CD4-positive, alpha-beta T cell treated with Interleukin-1 beta for 1 hour (primary cell): Measurements from ENCODE around the gene MT1H.

ENCODE experiments used
- DNase-seq, 2 donors: peaks; one replicate each; pipeline ENCODE4 v3.0.0-alpha.2; 2020 to 2022

The MT1H gene

DNA sequence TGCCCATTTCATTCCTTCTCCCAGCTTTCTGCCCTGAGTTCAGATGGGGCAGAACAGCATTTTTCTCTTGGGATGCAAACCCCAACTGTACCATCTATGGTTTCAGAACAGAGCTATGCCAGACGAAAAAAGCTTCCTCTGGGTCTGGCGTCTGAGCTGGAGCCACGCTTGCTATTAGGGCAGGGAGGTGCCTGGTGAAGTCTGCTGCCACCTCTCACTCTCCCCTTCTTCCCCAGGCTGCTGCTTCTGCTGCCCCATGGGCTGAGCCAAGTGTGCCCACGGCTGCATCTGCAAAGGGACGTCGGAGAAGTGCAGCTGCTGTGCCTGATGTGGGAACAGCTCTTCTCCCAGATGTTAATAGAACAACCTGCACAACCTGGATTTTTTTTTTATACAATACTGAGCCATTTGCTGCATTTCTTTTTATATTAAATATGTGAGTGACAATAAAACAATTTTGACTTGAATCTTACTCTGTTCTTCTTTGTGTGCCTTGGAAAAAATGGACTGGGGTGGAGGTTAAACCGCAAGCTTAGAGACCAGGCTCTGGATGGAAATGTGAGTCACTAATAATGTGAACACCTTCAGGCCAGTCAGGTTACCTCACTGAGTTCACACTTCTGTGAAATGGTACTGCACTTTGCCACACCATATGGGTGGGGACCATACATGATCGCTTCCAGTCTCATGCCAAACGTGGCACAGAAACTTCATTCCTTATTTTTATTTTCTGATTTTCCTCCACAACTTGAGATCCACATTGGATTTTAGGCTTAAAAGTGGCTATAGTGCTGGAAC, 32.8 kb upstream of the MT1H start:
- no peak for DNase-seq

- DNase-seq, result no peak
Measured at GRCh38 chr16:56637814-56638750, 31.5 kb upstream of the MT1H start, which contains the start of gene MT1A. Gene MT1A (plus strand): TSS chr16:56638666. CDS start chr16:56638739, 73 bp downstream.

- DNase-seq, result no peak
Measured at GRCh38 chr16:56639045-56639444, 30.6 kb upstream of the MT1H start.

GRCh38 chr16:56640076-56640475, 29.5 kb upstream of the MT1H start:
- no peak for DNase-seq

DNA sequence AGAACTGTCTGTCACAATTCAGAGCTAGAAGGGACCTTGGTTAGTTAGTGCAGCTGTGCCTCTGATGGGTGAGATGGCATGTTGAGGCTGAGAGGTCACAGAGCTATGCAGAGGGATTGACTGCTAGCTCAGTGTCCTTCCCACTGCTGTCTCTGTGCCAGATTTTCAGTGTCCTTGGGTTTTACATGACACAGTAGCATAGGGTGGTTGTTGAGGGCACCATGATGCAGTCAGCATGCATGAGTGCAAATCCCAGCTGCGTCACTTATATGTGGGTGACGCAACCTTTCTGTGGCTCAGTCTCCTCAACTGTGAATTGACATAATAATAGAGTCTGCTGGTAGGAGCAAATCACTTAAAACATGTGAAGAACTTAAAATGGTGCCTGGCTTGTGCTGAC, 28.4 kb upstream of the MT1H start:
- DNase-seq, result no peak

DNA sequence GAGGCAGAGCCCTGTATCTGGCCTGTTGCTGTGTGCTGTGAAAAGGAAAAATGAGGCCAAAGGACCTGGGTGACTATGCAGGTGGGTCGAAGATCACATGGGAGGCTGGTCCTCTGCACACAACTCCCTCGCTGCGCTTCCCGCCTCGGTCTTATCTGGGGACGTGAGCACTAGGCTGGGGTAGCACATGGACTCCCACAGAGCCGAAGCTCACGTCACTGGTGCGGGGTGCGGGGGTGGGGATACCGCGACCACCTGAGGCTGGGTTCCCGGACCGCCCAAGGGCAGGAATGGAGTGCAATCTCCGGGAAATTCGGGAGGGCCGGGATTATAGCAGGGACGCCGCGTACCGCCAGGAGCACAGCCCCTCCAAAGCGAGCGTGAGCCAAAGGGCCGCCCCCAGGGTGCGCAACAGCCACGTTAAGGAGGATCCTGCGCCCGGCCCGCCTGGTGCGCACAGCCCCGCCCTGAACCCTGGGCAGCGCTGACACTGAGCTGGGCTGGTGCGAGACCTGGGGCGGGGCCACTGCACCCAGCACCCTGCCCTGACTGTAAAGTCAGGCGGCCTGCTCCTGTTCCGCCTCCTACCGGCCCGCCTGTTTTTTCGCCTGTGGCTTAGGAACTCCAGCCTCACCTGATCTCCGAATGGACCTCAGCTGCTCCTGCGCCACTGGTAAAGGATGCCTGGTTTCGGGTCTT, 26.4 kb upstream of the MT1H start:
- peak; percentile 78 to 81 for DNase-seq

- no peak for DNase-seq
Measured at GRCh38 chr16:56643833-56644232, 25.8 kb upstream of the MT1H start.

DNA sequence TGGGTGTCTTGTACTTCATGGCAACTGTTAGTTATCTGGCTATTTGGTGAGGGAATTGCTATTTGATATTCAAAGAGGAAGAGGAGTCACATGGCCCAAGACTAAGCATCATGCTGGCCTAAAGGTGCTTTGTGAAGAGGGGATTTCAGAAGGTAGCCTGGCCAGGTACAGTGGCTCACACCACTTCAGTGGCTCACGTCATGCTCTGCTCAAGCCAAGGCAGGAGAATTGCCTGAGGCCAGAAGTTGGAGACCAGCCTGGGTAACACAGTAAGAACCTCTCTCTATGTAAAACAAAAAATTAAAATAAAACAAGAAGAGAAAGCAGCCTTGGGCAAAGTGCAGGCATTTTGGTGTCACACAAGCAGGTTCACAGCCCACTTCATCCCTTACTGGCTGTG, 24.3 kb upstream of the MT1H start:
- no peak for DNase-seq

GRCh38 chr16:56645838-56646237, 23.8 kb upstream of the MT1H start:
- DNase-seq, result no peak

GRCh38 chr16:56647641-56648431, 21.8 kb upstream of the MT1H start:
- DNase-seq, result no peak

DNA sequence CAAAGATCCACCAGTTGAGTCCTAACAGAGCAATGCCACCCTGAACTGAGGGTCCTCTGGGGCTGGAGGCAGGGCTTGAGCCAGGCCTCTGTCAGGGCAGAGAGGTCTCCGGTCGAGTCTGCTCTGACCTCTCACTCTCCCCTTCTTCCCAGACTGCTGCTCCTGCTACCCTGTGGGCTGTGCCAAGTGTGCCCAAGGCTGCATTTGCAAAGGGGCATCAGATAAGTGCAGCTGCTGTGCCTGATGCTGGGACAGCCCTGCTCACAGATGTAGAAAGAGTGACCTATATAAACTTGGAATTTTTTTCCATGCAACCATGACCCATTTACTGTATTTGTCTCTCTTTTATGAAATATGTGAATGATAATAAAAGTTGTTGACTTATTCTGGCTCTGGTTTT, 20.3 kb upstream of the MT1H start:
- no peak for DNase-seq

GRCh38 chr16:56649820-56650219, 19.8 kb upstream of the MT1H start:
- no peak for DNase-seq

GRCh38 chr16:56651586-56651985, 18.0 kb upstream of the MT1H start, which contains the start of gene MT1B:
Gene MT1B (plus strand): TSS chr16:56651886. CDS start chr16:56651954, 68 bp downstream.
- no peak for DNase-seq

GRCh38 chr16:56652600-56652999, 17.0 kb upstream of the MT1H start:
- no peak for DNase-seq

- no peak for DNase-seq
Measured at GRCh38 chr16:56653218-56653617, 16.4 kb upstream of the MT1H start.

- DNase-seq, result peak; percentile 58 to 70
Measured at GRCh38 chr16:56657555-56658326, 11.9 kb upstream of the MT1H start, which contains the start of gene MT1F. Gene MT1F (plus strand): TSS chr16:56657959. CDS start chr16:56658059, 100 bp downstream.

DNA sequence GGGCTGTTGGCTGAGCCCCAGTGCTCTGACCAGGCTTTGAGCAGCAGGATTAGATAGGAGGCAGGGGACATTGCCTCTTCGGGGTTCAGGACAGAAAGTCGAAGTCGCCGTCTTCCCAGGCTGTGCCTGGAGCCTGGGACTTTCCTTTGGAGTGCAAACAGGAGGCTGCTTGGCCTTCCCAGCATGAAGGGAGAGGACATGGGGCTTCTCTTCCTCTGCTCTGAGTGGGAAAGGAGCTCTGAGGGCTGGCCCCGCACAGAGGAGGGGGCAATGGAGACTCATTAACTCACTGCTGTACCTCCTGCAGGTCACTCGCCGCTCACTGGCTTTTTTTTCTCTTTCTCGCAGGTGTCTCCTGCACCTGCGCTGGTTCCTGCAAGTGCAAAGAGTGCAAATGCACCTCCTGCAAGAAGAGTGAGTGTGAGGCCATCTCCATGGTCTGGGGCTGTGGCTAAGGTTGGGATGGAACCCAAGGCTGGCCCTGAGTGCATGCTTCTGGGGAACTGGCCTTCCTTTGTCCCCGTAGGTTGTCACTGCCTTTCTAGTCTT, 11.2 kb upstream of the MT1H start:
- no peak for DNase-seq

- DNase-seq, result peak in 1 of 2 donors; percentile 20
Measured at GRCh38 chr16:56662357-56663354, 7.0 kb upstream of the MT1H start.

DNA sequence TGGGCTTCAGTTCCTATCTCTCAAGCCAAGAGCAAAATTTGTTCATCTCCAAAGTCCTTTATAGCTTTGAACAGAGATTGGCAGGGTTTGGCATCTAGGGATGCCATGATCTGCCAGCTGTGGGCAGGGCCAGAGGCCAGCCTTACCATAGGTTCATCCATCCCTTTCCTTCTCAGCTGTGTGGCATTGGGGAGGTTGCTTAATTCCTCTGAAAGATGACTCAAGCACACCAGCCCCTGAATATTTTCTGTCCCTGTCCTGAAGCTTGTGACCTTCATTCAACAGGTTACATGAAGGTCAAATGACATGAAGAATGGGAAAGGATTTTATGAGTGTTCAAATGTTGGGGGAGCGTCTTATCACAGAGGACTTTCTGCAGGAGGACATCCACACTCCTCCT, 5.1 kb upstream of the MT1H start:
- DNase-seq, result no peak
